Activated B cell treated with CpG ODN at 0.5 μM for 24 hours (primary cell): ENCODE measurements around the gene CCDC190. TPM values are rescaled to one million over a fixed set of nuclear protein-coding genes. Genes with fewer than 3 reads are reported as not detected.
A peak's percentile ranks its signal among the peaks of the same experiment; 100 is the strongest.

Source experiments
- ATAC-seq: fragments of 200-7000 bp; cut with Tn5 transposase; one replicate; pipeline ENCODE4 v1.10.0; 2021; ENCODE audit warnings: low read depth, mild to moderate bottlenecking, moderate library complexity
- CTCF ChIA-PET: fragments of 350-600 bp; sonication (Branson Sonifier 250); formaldehyde crosslinking; loops from one replicate; lab custom pipeline; 2021; ENCODE audit warnings: antibody characterized with exemption; lab: Charles Lee
- POLR2A ChIA-PET: fragments of 350-600 bp; sonication (Branson Sonifier 250); formaldehyde crosslinking; loops from one replicate; lab custom pipeline; 2021; ENCODE audit warnings: antibody characterized with exemption; lab: Charles Lee
- DNase-seq: peaks from one replicate; pipeline ENCODE4 v3.0.0; 2022
- H3K27ac Mint-ChIP-seq: one replicate; pipeline ENCODE4 v1.8.0; 2020; ENCODE audit warnings: mixed read lengths
- H3K27me3 Mint-ChIP-seq: one replicate; pipeline ENCODE4 v1.8.0; 2021; ENCODE audit warnings: mixed read lengths
- H3K36me3 Mint-ChIP-seq: one replicate; pipeline ENCODE4 v1.8.0; 2021; ENCODE audit warnings: low read depth, mixed read lengths
- H3K4me1 Mint-ChIP-seq: one replicate; pipeline ENCODE4 v1.8.0; 2021; ENCODE audit warnings: mixed read lengths
- H3K4me3 Mint-ChIP-seq: one replicate; pipeline ENCODE4 v1.8.0; 2020; ENCODE audit warnings: mild to moderate bottlenecking, mixed read lengths
- H3K9me3 Mint-ChIP-seq: one replicate; pipeline ENCODE4 v1.8.0; 2020; ENCODE audit warnings: mixed read lengths
- intact Hi-C: fragments of 100-400 bp; cut with micrococcal nuclease; formaldehyde crosslinking; loops from one replicate; pipeline ENCODE4 v1.15.1; 2024
- total RNA-seq: library from RNA; stranded (reverse); gene quantifications from 2 replicates; pipeline ENCODE4 v1.2.3, GENCODE V29; 2022
- TF ChIP-seq, protein P1 (sequence below): fragments of 200-600 bp; IDR thresholded peaks from one replicate; pipeline ENCODE4 v1.8.0; 2022; ENCODE audit warnings: antibody characterized with exemption, mild to moderate bottlenecking

Gene CCDC190
- total RNA-seq, 1 donor from 2014 or later, result not detected

DNA sequence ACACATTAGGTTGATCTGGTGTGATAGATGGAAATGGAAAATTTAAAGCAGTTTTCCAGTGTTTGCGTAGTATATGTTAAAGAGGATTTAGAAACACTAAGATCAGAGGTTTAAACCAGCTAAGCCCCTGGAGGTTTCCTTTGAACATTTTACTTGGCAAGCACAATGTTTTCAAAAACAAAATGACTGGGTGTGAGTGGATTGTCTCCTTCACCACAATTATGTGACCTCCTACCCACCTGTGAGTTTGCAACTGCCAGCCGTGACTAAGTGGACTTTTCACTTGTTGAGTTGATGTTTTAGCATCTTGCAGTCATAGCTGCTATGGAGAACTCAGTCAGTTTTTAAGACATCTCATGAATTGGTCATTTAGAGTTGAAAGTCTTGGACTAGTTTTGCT lies 4.7 kb downstream of the CCDC190 start:
- intact Hi-C loops, result no loop called here
- H3K4me3 Mint-ChIP-seq, result no peak overlapping the region
- H3K27me3 Mint-ChIP-seq, result peaks cover 10% of the 10 kb centered on the region
- POLR2A ChIA-PET, result no interaction called here
- TF ChIP-seq, protein P1, sequence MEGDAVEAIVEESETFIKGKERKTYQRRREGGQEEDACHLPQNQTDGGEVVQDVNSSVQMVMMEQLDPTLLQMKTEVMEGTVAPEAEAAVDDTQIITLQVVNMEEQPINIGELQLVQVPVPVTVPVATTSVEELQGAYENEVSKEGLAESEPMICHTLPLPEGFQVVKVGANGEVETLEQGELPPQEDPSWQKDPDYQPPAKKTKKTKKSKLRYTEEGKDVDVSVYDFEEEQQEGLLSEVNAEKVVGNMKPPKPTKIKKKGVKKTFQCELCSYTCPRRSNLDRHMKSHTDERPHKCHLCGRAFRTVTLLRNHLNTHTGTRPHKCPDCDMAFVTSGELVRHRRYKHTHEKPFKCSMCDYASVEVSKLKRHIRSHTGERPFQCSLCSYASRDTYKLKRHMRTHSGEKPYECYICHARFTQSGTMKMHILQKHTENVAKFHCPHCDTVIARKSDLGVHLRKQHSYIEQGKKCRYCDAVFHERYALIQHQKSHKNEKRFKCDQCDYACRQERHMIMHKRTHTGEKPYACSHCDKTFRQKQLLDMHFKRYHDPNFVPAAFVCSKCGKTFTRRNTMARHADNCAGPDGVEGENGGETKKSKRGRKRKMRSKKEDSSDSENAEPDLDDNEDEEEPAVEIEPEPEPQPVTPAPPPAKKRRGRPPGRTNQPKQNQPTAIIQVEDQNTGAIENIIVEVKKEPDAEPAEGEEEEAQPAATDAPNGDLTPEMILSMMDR, result no peak
- ATAC-seq (no peak), DNase-seq (no peak)
- no peak overlapping the region for H3K27ac Mint-ChIP-seq
- H3K36me3 Mint-ChIP-seq, result no peaks in the 10 kb centered on the region
- CTCF ChIA-PET, result interaction anchor here (1.3 to 5.3 kb wide), 2 partner anchors 8 to 459 kb away, joined by 7 to 28 read pairs; no protein-coding TSS in a partner anchor
- no peaks in the 10 kb centered on the region for H3K4me1 Mint-ChIP-seq
- no peaks in the 10 kb centered on the region for H3K9me3 Mint-ChIP-seq

DNA sequence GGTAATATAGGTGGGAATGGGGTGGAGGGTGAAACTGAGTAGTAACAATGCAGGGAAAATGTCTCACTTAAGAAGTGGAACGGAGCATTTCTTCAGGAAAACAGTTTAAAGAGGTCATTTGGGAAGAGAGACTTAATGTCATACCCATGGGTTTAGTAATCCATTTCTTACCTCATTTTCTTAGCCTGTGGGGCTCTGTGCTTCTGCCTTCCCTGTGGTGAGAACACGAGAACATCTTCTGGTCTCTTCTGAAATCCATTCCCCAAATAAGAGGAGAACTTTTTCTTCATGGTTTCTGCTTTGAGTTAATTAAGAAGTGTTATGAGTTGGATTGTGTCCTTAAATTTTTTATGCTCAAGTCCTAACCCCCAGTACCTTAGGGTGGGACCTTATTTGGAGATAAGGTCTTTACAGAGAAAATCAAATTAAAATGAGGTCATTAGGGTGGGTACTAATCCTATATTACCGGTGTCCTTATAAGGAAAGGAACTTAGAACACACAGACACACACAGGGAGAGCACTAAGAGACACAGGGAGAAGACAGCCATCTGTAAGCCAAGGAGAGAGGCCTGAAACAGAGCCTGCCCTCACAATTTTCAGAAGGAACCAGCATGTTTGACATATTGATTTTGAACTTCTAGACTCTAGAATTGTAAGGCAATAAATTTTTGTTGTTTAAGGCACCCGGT lies 5.4 kb downstream of the CCDC190 start:
- no peak overlapping the region for H3K27ac Mint-ChIP-seq
- ChIA-PET POLR2A (no interaction called here), CTCF (interaction anchor here (3.6 kb wide), 1 partner anchor 460 kb away, joined by 48 read pairs; no protein-coding TSS in a partner anchor)
- DNase-seq, result no peak
- no peak overlapping the region for H3K4me3 Mint-ChIP-seq
- H3K4me1 Mint-ChIP-seq, result no peaks in the 10 kb centered on the region
- no peaks in the 10 kb centered on the region for H3K9me3 Mint-ChIP-seq
- TF ChIP-seq, protein P1, result no peak
- intact Hi-C loops, result no loop called here
- ATAC-seq, result no peak
- H3K36me3 Mint-ChIP-seq, result no peaks in the 10 kb centered on the region
- H3K27me3 Mint-ChIP-seq, result peaks cover 13% of the 10 kb centered on the region

DNA sequence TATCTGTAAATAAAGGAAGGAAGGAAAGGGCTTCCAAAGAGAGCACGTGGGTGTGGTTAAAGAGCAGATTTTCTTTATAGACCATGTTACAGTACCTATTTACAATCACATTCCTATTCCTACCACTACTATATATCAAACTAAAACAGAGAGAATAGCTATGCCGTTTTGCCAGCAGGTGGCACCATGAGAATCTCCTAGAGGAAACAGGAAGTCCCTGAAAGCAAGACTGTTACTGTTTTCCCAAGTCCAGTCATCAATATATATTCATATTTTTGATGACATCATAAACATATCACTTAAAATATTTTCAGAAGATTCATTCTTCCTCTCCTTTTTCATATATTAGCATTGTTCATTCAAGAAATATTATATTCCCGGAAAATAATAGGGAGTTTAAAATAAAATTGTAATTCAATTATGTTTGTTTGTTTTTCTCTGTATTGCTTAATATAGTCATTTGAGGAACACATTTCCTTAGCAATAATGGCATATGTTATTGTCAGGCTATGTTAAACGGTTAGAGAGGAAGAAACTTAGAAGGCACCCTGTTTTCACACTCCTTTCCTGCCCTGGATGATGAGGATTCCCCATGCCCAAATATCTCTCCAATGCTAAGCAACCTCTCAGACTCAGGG lies 6.6 kb downstream of the CCDC190 start:
- ATAC-seq, result peak; percentile 50

DNA sequence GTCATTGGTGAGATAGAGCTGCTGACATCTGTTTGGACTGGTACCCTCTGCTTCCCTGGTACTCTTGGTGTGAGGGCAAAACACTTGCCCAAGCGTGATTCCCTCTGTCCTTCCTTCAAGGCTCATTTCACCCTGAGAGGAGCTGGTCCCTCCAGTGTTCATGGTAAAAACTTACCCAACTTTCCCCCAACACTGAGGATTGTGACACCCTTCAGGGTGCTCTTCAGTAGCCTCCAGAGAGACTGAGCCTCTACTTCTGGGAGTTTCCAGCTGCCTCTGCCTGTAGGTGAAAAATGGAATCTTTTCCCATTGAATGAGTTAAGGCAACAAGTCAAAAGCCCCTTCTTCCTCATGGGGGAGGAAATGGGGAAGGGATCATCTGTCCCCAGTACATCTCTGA lies 9.6 kb downstream of the CCDC190 start:
- Mint-ChIP-seq H3K27me3 (peaks cover 13% of the 10 kb centered on the region), H3K27ac (no peak overlapping the region), H3K9me3 (no peaks in the 10 kb centered on the region), H3K4me3 (no peak overlapping the region), H3K36me3 (no peaks in the 10 kb centered on the region), H3K4me1 (no peaks in the 10 kb centered on the region)
- TF ChIP-seq, protein P1, result no peak
- intact Hi-C loops, result no loop called here
- CTCF ChIA-PET, result no interaction called here
- ATAC-seq, result no peak
- POLR2A ChIA-PET, result no interaction called here
- DNase-seq, result no peak

More for the DNA sequence above, 6.6 kb downstream of the CCDC190 start:
- ChIA-PET CTCF (interaction anchor here (1.1 to 3.6 kb wide), 6 partner anchors 12 to 1929 kb away, joined by 3 to 48 read pairs (median 4); no protein-coding TSS in a partner anchor), POLR2A (no interaction called here)
- TF ChIP-seq, protein P1, result no peak
- Mint-ChIP-seq H3K27me3 (peaks cover 9% of the 10 kb centered on the region), H3K9me3 (no peaks in the 10 kb centered on the region), H3K4me1 (no peaks in the 10 kb centered on the region), H3K4me3 (no peak overlapping the region), H3K27ac (no peak overlapping the region), H3K36me3 (no peaks in the 10 kb centered on the region)
- no peak for DNase-seq
- intact Hi-C loops, result loop anchor here (1.0 kb wide), 1 partner anchor 461 kb away; no protein-coding TSS in a partner anchor

DNA sequence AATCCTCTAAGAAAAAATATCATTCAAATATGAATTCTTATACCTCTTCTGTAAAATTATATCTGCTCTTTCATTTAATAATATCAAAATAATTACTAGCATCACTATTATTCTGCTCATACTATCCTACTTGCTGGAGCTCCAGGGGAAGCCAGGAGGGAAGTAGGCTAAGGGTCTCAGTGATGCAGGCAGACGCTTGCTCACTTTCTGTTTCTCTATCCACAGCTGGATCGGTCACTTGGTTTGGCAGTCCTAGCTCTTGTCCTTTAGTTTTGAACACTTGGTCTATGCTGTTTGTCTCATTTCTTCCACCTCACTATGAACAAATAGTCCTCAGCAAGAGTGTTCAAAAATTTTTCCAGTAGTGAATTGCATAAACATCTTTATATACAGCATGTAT lies 11.3 kb downstream of the CCDC190 start:
- DNase-seq (no peak), ATAC-seq (no peak)
- no peak overlapping the region for H3K27ac Mint-ChIP-seq
- peaks cover 15% of the 10 kb centered on the region for H3K27me3 Mint-ChIP-seq
- POLR2A ChIA-PET, result no interaction called here
- no peaks in the 10 kb centered on the region for H3K36me3 Mint-ChIP-seq
- H3K4me3 Mint-ChIP-seq, result no peak overlapping the region
- no peaks in the 10 kb centered on the region for H3K9me3 Mint-ChIP-seq
- TF ChIP-seq, protein P1, result no peak
- intact Hi-C loops, result loop anchor here (5.0 kb wide), 1 partner anchor 792 kb away; no protein-coding TSS in a partner anchor
- CTCF ChIA-PET, result interaction anchor here (1.3 to 4.2 kb wide), 2 partner anchors 9 to 17 kb away, joined by 3 to 28 read pairs; partner anchors contain the start of gene CCDC190
- H3K4me1 Mint-ChIP-seq, result no peaks in the 10 kb centered on the region
